ENCODE data around the gene GCG.

The GCG gene

GRCh38 chr2:162149466-162149865, 2.6 kb downstream of the GCG start:
- no peak for DNase-seq (ENCODE audit: low read depth)

GRCh38 chr2:162148956-162149355, 3.1 kb downstream of the GCG start:
- no peak for DNase-seq (ENCODE audit: low read depth)

- no peak for DNase-seq (ENCODE audit: low read depth)
These were observed 8.1 kb downstream of the GCG start for GRCh38 chr2:162143969-162144368.

- DNase-seq (ENCODE audit: low read depth) = no peak
These were observed 13.7 kb downstream of the GCG start for GRCh38 chr2:162138310-162138709.

GRCh38 chr2:162127422-162127821, 24.6 kb downstream of the GCG start:
- DNase-seq (ENCODE audit: low read depth) = no peak

GRCh38 chr2:162126527-162126926, 25.5 kb downstream of the GCG start:
- DNase-seq (ENCODE audit: low read depth) = no peak

- no peak for DNase-seq (ENCODE audit: low read depth)
These were observed 25.9 kb downstream of the GCG start for GRCh38 chr2:162126111-162126519.

GRCh38 chr2:162125138-162125537, 26.9 kb downstream of the GCG start:
- DNase-seq (ENCODE audit: low read depth) = no peak

- DNase-seq (ENCODE audit: low read depth) = no peak
These were observed 28.0 kb downstream of the GCG start for GRCh38 chr2:162123806-162124758.

- no peak for DNase-seq (ENCODE audit: low read depth)
These were observed 33.6 kb downstream of the GCG start for GRCh38 chr2:162118166-162119031.

DNA sequence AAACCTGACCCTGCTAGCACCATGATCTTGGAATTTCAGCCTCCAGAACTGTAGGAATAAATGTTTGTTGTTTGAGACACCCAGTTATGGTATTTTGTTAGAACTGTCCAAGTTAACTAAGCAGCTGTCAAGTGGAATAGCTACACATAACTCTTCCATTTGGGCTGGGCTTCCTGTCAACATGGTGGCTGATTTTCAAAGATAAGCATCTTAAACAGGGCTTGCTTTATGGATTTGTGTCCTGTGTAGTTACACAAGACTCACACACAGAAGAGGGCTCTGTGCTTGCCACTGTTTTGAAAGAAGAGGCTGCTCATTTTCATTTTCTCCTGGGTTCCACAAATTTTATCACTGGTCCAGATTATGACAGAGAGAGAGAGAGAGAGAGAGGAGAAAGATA, 35.7 kb downstream of the GCG start:
- no peak for DNase-seq (ENCODE audit: low read depth)

DNA sequence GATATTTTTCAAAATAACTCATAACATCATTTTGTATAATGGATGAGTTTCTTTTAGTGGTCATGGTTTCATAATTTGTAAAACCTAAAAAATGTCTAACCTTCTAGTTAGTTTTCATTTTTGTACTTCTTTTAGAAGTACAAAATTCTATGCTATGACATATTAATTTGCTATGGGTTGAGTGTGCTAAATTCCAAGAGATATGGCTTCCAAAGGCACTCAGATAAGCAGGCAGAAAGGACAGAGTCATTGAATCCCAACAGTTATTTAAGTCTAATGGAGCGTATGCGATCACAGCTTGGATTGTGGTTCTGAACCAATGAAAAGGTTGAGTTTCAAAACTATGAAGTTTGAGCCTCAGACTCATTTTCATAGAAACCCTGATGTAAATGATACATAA, 37.0 kb downstream of the GCG start:
- DNase-seq (ENCODE audit: low read depth) = no peak

DNA sequence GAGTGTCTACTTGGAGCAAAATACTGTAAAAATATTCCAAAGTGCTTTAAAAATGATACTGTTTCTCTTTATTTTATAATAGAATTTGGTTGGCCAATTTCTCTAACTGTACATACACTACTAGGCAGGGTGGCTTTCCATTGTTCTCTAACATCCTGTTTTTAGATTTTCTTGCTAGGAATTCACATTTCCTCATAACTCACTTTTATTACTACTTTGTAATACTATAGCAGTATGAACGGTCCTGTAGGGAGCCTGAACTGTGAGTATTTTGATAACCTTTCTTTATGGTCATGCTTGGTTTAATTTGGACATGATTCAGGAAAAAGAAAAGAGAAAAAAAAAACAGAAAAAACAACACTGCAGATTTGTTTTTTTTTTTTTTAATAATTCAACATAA, 37.8 kb downstream of the GCG start:
- DNase-seq (ENCODE audit: low read depth) = no peak

DNA sequence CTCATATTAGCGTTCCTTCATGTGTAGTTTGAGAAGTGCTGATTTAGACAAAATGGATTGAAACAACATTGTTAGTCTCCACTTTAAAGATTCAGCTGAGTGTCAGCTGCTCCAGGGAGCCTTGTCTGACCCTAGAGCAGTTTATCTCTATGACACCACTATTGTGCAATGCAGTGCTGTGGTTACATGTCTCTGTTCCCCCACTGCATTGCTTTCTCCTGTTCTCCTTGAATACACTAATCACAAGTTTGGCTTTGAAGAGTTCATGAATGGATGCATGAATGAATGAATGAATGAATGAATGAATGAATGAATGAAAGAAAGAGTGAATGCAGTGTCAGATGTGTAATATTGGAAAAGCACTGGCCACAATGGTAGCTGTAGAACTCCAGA, 38.3 kb downstream of the GCG start:
- DNase-seq (ENCODE audit: low read depth) = no peak

DNA sequence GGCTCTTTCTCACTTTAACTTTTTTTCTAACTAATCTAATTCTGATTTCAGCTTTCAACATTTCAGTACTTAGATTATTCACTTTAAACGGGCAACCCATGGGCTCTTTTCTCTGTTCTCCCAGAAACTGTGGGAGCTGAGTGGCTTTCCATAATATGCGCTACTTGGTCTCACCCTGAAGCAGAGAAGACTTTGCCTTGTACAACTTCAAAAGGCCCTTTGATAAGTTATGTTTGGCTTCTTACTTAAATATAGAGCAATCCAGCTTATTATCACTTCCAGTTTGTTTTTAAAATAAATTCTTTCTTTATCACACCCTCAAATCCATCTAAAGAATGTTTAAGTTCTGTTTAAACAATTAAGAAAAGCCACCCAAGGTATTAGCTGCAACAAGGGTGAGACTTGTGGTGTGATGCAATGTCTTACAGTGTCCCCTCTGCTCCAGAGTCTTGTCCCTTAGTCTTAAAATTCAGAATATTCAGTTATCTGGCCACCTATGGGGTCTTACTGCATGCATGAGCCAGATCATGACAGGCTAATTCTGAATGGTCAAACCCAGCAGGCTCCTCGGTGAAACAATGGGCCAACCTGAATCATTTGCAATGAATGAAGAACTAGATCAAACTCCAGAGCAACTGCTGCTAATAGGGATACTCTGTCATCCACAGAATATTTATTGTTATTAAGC, 38.8 kb downstream of the GCG start:
- no peak for DNase-seq (ENCODE audit: low read depth)

- no peak for DNase-seq (ENCODE audit: low read depth)
These were observed 39.8 kb downstream of the GCG start for GRCh38 chr2:162111958-162112850.

- DNase-seq (ENCODE audit: low read depth) = no peak
These were observed 44.6 kb downstream of the GCG start for GRCh38 chr2:162107361-162107901.

DNA sequence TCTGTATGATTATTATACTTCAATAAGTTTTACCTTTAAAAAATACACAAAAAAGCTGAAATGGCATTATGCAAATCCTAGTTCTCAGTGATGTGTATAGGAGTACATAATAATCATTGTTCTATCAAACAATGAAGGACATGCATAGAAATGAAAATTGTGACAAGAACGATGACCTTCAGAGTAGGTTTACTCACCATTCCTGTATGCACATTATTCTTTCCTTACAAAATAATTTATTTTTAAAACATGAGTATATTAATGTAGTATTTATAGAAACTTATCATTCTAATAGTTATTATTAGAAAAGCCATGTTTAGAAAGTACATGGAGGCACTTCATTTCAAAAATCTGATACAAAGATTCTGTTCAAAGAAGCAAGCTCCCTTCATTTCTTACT, 45.3 kb downstream of the GCG start:
- no peak for DNase-seq (ENCODE audit: low read depth)

DNA sequence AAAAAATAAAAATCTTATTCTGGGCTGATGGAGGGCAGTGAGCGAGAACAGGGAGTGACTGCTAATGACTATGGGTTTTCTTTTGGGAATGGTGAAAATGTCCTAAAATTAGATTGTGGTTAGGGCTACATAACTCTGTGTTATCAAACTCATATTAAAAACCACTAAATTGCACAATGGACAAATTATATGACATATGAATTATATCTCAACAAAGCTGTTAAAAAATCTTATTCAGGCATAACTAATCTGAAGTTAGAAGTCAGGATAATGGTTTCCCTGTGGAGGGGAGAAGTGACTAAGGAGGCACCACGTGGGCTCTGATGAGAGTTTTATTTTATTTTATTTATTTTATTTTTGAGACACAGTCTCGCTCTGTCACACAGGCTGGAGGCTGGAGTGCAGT, 45.9 kb downstream of the GCG start:
- DNase-seq (ENCODE audit: low read depth) = no peak

GRCh38 chr2:162103443-162104009, 48.5 kb downstream of the GCG start:
- DNase-seq (ENCODE audit: low read depth) = no peak

DNA sequence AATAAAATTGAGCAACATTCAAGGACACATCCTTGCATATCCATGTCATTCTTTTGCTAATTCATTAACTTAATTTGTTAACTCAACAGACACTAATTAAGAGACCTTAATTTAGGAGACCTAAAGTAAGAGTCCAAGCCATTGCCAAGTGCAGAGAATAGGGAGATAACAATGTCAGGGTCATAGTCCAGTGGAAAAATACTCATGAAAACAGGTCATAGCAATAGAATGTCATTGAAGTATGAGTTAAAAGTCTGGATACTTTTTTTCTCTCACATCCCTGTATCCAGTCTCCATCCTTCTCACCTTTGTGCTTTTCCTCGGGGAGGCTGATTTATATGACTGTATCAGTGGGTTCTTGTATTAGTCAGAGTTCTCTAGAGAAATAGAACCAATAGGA, 51.5 kb downstream of the GCG start:
- DNase-seq (ENCODE audit: low read depth) = no peak
